MM.1S (cell line): Measurements from ENCODE around the gene ARID4A.

Source experiments
- EZH2 ChIP-seq: fragments of 300-600 bp; sonication (generic); optimal IDR thresholded peaks from 2 replicates; pipeline ENCODE3; 2017; ENCODE audit warnings: low read depth, mild to moderate bottlenecking, antibody characterized with exemption, low read length, mixed read lengths
- EZH2phosphoT487 ChIP-seq: fragments of 300-600 bp; sonication (generic); IDR thresholded peaks from 2 replicates; pipeline ENCODE4 v1.6.1; 2018; ENCODE audit warnings: antibody characterized with exemption, low read length
- TF ChIP-seq, protein P1 (sequence below): fragments of 300-600 bp; sonication (generic); IDR thresholded peaks from 2 replicates; pipeline ENCODE4 v1.5.1; 2016; ENCODE audit warnings: antibody characterized with exemption, low read length, mixed read lengths

DNA sequence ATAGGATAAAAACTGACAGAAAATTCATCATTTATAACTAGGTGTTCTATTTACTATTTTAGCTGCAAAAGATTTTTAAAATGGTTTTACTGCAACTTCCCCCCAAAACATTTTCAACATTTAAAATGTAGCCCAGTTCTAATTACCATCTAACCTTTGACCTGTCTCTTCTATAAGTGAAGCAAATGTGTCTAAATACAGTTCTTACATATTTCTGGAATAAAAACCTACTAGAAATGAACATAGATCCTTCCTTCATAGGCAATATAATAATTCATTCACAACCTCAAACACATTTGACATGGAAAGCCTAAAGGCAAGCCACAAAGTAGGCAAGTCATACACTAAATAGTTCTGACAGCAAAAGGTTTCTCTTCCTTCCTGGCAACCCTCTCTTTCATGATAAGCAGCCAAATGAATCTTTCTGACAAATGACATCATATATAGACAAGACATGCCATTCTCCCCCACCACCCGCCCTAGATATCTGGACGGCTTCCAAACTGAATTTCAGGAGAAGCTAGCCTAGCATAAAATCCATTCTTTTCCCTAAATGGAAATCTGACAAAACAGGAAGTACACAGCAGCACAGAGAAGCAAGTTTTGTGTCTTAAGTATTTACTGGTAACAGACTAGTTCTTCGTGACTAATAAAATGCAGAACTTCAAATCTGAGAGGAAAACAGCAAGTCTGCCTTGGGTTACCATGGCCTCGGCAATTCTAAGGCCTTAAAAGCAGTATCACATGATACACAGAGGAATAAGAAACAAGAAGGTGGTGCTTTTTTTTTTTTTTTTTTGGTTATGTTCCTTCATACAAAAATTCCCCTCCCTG is 17.2 kb upstream of the ARID4A start:
- no peak for TF ChIP-seq EZH2phosphoT487
- TF ChIP-seq, protein P1, sequence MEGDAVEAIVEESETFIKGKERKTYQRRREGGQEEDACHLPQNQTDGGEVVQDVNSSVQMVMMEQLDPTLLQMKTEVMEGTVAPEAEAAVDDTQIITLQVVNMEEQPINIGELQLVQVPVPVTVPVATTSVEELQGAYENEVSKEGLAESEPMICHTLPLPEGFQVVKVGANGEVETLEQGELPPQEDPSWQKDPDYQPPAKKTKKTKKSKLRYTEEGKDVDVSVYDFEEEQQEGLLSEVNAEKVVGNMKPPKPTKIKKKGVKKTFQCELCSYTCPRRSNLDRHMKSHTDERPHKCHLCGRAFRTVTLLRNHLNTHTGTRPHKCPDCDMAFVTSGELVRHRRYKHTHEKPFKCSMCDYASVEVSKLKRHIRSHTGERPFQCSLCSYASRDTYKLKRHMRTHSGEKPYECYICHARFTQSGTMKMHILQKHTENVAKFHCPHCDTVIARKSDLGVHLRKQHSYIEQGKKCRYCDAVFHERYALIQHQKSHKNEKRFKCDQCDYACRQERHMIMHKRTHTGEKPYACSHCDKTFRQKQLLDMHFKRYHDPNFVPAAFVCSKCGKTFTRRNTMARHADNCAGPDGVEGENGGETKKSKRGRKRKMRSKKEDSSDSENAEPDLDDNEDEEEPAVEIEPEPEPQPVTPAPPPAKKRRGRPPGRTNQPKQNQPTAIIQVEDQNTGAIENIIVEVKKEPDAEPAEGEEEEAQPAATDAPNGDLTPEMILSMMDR, result no peak
- no peak for TF ChIP-seq EZH2
